H1 (cell line): Measurements from ENCODE around the gene SCNN1A. TPM values are rescaled to one million over a fixed set of nuclear protein-coding genes. Genes with fewer than 3 reads are reported as not detected.

ENCODE experiments used
- CTCF ChIA-PET: fragments of 300-600 bp; sonication (Branson Sonifier 250); formaldehyde crosslinking; loops from one replicate; lab custom pipeline; 2021; ENCODE audit not compliant: partially characterized antibody; lab: Charles Lee
- POLR2A ChIA-PET: fragments of 300-600 bp; sonication (Branson Sonifier 250); formaldehyde crosslinking; loops from one replicate; lab custom pipeline; 2021; ENCODE audit warnings: inconsistent platforms; ENCODE audit not compliant: partially characterized antibody; lab: Charles Lee
- DNase-seq, 2 experiments: peaks; one replicate each; pipeline versions ENCODE4 v3.0.0 to v3.0.0-alpha.2; 2010 to 2022; ENCODE audit warnings: low spot score in 2 of 2, low read depth in 1 of 2, mixed read lengths in 1 of 2
- FAIRE-seq: peaks from 2 replicates; lab custom pipeline; 2011; peaks lifted over from hg19 to GRCh38; lab: Jason Lieb, UNC
- H2AFZ ChIP-seq: 2 replicates; pipeline ENCODE4 v1.8.1; 2012; ENCODE audit warnings: low read length, inconsistent platforms
- H2AK5ac ChIP-seq: 2 replicates; pipeline ENCODE4 v1.6.1; 2013; ENCODE audit warnings: low read depth, low read length
- H2BK120ac ChIP-seq: replicated peaks from 2 replicates; pipeline ENCODE3; 2013; ENCODE audit warnings: low read depth, low read length, inconsistent platforms
- H2BK12ac ChIP-seq: 2 replicates; pipeline ENCODE4 v1.6.1; 2013; ENCODE audit warnings: low read depth, low read length
- H2BK15ac ChIP-seq: 2 replicates; pipeline ENCODE4 v1.6.1; 2013; ENCODE audit warnings: low read length
- H2BK20ac ChIP-seq: 2 replicates; pipeline ENCODE4 v1.6.1; 2013; ENCODE audit warnings: low read length
- H2BK5ac ChIP-seq: 2 replicates; pipeline ENCODE4 v1.6.1; 2013; ENCODE audit warnings: low read depth, low read length
- H3K14ac ChIP-seq: 2 replicates; pipeline ENCODE4 v1.6.1; 2013; ENCODE audit warnings: inconsistent platforms; ENCODE audit not compliant: insufficient read length
- H3K18ac ChIP-seq: 2 replicates; pipeline ENCODE4 v1.6.1; 2013; ENCODE audit warnings: low read length; ENCODE audit errors: extremely low read depth
- H3K23ac ChIP-seq: 2 replicates; pipeline ENCODE4 v1.6.1; 2013; ENCODE audit warnings: inconsistent platforms; ENCODE audit not compliant: insufficient read length
- H3K23me2 ChIP-seq: 2 replicates; pipeline ENCODE4 v1.6.1; 2013; ENCODE audit warnings: low read depth, low read length
- H3K27ac ChIP-seq: 2 replicates; pipeline ENCODE4 v1.6.1; 2011; ENCODE audit warnings: low read depth, low read length, inconsistent platforms
- H3K27me3 ChIP-seq, 4 experiments: replicated peaks in 1 of 4; 1 replicate in 1 of 4; 2 replicates in 3 of 4; pipeline versions ENCODE4 v1.6.1 to v1.8.1; 2011 to 2013; ENCODE audit warnings: low read length in 3 of 4, mild to moderate bottlenecking in 3 of 4, inconsistent platforms in 2 of 4, mixed read lengths in 2 of 4, moderate library complexity in 1 of 4; ENCODE audit not compliant: control insufficient read depth in 3 of 4, insufficient read depth in 3 of 4; ENCODE audit errors: extremely low read depth in 1 of 4
- H3K36me3 ChIP-seq, 4 experiments: 2 replicates each; pipeline versions ENCODE4 v1.6.1 to v1.8.1; 2011 to 2013; ENCODE audit warnings: mild to moderate bottlenecking in 4 of 4, low read length in 3 of 4, moderate library complexity in 2 of 4, control low read depth in 1 of 4, inconsistent platforms in 1 of 4; ENCODE audit not compliant: insufficient read depth in 4 of 4, control insufficient read depth in 2 of 4
- H3K4ac ChIP-seq: replicated peaks from 2 replicates; pipeline ENCODE3; 2013; ENCODE audit warnings: low read length, low read depth, mixed read lengths, inconsistent platforms; ENCODE audit not compliant: insufficient read length
- H3K4me1 ChIP-seq, 4 experiments: replicated peaks in 1 of 4; 1 replicate in 1 of 4; 2 replicates in 3 of 4; pipeline versions ENCODE4 v1.6.1 to v1.8.1; 2011 to 2013; ENCODE audit warnings: low read length in 3 of 4, inconsistent platforms in 2 of 4, mixed read lengths in 1 of 4; ENCODE audit not compliant: insufficient read depth in 4 of 4, control insufficient read depth in 3 of 4
- H3K4me2 ChIP-seq, 2 experiments: 2 replicates each; pipeline versions ENCODE4 v1.6.1 to v1.8.1; 2011 to 2013; ENCODE audit warnings: low read depth in 2 of 2, low read length in 2 of 2, control low read depth in 1 of 2, inconsistent platforms in 1 of 2, mild to moderate bottlenecking in 1 of 2; ENCODE audit not compliant: insufficient read depth in 1 of 2
- H3K4me3 ChIP-seq, 4 experiments: fragments of 200-600, 300-600 bp in 1 of 4; sonication (generic), shearing (Covaris generic), sonication (Bioruptor Twin) in 1 of 4; 2 replicates each; pipeline versions ENCODE4 v1.5.1 to v1.8.1; 2011 to 2016; ENCODE audit warnings: low read length in 4 of 4, low read depth in 3 of 4, control low read depth in 2 of 4, inconsistent platforms in 2 of 4, mild to moderate bottlenecking in 2 of 4, mixed read lengths in 1 of 4, moderate library complexity in 1 of 4; ENCODE audit not compliant: insufficient read depth in 2 of 4; ENCODE audit errors: extremely low read depth in 1 of 4
- H3K56ac ChIP-seq: replicated peaks from 2 replicates; pipeline ENCODE3; 2013; ENCODE audit warnings: low read depth, mild to moderate bottlenecking, mixed read lengths, low read length, inconsistent platforms; ENCODE audit not compliant: insufficient read length
- H3K79me1 ChIP-seq: 2 replicates; pipeline ENCODE4 v1.6.1; 2013; ENCODE audit warnings: low read depth, low read length, control low read depth
- H3K79me2 ChIP-seq, 2 experiments: 2 replicates each; pipeline versions ENCODE4 v1.6.1 to v1.8.1; 2012 to 2013; ENCODE audit warnings: low read length in 2 of 2, mild to moderate bottlenecking in 2 of 2, inconsistent platforms in 1 of 2; ENCODE audit not compliant: insufficient read depth in 2 of 2, control insufficient read depth in 1 of 2
- H3K9ac ChIP-seq, 4 experiments: replicated peaks in 1 of 4; 1 replicate in 1 of 4; 2 replicates in 3 of 4; pipeline versions ENCODE4 v1.6.1 to v1.8.1; 2011 to 2013; ENCODE audit warnings: low read depth in 3 of 4, low read length in 3 of 4, control low read depth in 2 of 4, mild to moderate bottlenecking in 2 of 4, moderate library complexity in 2 of 4, inconsistent platforms in 1 of 4; ENCODE audit errors: extremely low read depth in 1 of 4
- H3K9me3 ChIP-seq, 2 experiments: 2 replicates each; pipeline versions ENCODE4 v1.6.1 to v1.8.1; 2012 to 2013; ENCODE audit warnings: mild to moderate bottlenecking in 2 of 2, moderate library complexity in 2 of 2, control low read depth in 1 of 2, inconsistent platforms in 1 of 2, low read depth in 1 of 2, low read length in 1 of 2, mixed read lengths in 1 of 2; ENCODE audit not compliant: insufficient read depth in 2 of 2
- H4K20me1 ChIP-seq, 2 experiments: replicated peaks in 1 of 2; 2 replicates each; pipeline versions ENCODE3 to v1.8.1; 2011 to 2013; ENCODE audit warnings: inconsistent platforms in 2 of 2, low read length in 2 of 2, mild to moderate bottlenecking in 1 of 2; ENCODE audit not compliant: insufficient read depth in 2 of 2, control insufficient read depth in 1 of 2
- H4K5ac ChIP-seq: 2 replicates; pipeline ENCODE4 v1.6.1; 2013; ENCODE audit warnings: low read length, low read depth, mixed read lengths, inconsistent platforms; ENCODE audit not compliant: insufficient read length
- H4K8ac ChIP-seq: 2 replicates; pipeline ENCODE4 v1.8.0; 2013; ENCODE audit warnings: mild to moderate bottlenecking, moderate library complexity, low read length, inconsistent platforms; ENCODE audit not compliant: insufficient read depth; ENCODE audit errors: extremely low read depth
- H4K91ac ChIP-seq: replicated peaks from 2 replicates; pipeline ENCODE3; 2013; ENCODE audit warnings: low read length, mixed read lengths, inconsistent platforms; ENCODE audit not compliant: insufficient read length
- CHD2 ChIP-seq: IDR thresholded peaks from 2 replicates; pipeline ENCODE4 v1.6.1; 2012; ENCODE audit warnings: low read length, improper control_type of control experiment
- POLR2A ChIP-seq, 2 experiments: IDR thresholded peaks; 1 replicate in 1 of 2; 2 replicates in 1 of 2; pipeline ENCODE4 v1.6.1; 2011; ENCODE audit warnings: low read depth in 2 of 2, low read length in 2 of 2, mild to moderate bottlenecking in 2 of 2; ENCODE audit errors: control extremely low read depth in 1 of 2
- SAP30 ChIP-seq: fragments of 300-600 bp; sonication (generic); IDR thresholded peaks from 2 replicates; pipeline ENCODE4 v1.7.1; 2012; ENCODE audit warnings: low read length, moderate library complexity, mild to moderate bottlenecking, inconsistent platforms; ENCODE audit not compliant: insufficient read depth, insufficient replicate concordance
- SIN3A ChIP-seq, 2 experiments: IDR thresholded peaks in 1 of 2; conservative IDR thresholded peaks in 1 of 2; 2 replicates each; pipeline ENCODE4 v1.6.1; 2011 to 2012; ENCODE audit warnings: low read length in 2 of 2, improper control_type of control experiment in 1 of 2, low read depth in 1 of 2, mild to moderate bottlenecking in 1 of 2
- TAF7 ChIP-seq: optimal IDR thresholded peaks from 2 replicates; pipeline ENCODE3; 2011; ENCODE audit warnings: low read depth, mild to moderate bottlenecking, inconsistent platforms, low read length, moderate library complexity, borderline replicate concordance
- TCF12 ChIP-seq: IDR thresholded peaks from 2 replicates; pipeline ENCODE4 v1.6.1; 2011; ENCODE audit warnings: low read depth, mild to moderate bottlenecking, low read length
- WGBS, 2 experiments: shearing (Covaris generic) in 1 of 2; methylation state at CpG; one replicate each; pipeline versions ENCODE4 v1.1.6 to v1.1.7; 2013 to 2015; ENCODE audit warnings: low lambda C conversion rate in 2 of 2, mixed read lengths in 2 of 2, inconsistent platforms in 1 of 2, low coverage in 1 of 2, missing lambda C conversion rate in 1 of 2; ENCODE audit not compliant: insufficient replicate concordance in 2 of 2, insufficient coverage in 1 of 2, insufficient read length in 1 of 2; ENCODE audit errors: extremely low coverage in 1 of 2, missing lambda C conversion rate in 1 of 2; 5-methylcytosine and 5-hydroxymethylcytosine counted together
- polyA plus RNA-seq, 7 experiments: library from polyadenylated mRNA; depleted of rRNA in 3 of 7; stranded (reverse) in 5 of 7; unstranded in 2 of 7; fragments of >200 nt in 5 of 7; fragments of 200-250 nt in 2 of 7; gene quantifications; 1 replicate in 5 of 7; 2 replicates in 1 of 7; 4 replicates in 1 of 7; pipeline versions ENCODE4 v1.2.1 to v1.2.3, GENCODE V29; 2011 to 2013; ENCODE audit warnings: missing spikeins in 2 of 7, mixed read lengths in 2 of 7
- total RNA-seq: library from RNA; stranded (reverse); fragmentation: NEBNext Ultra II Directional; extraction: Animal tissue kit (Norgen Biotek cat#: 25700); gene quantifications from 2 replicates; pipeline ENCODE4 v1.2.1, GENCODE V29; 2021
- TF ChIP-seq, protein P1 (sequence below): IDR thresholded peaks from 2 replicates; pipeline ENCODE4 v1.6.1; 2012; ENCODE audit warnings: inconsistent platforms
- TF ChIP-seq, protein P2 (sequence below): IDR thresholded peaks from 2 replicates; pipeline ENCODE4 v1.6.1; 2011; ENCODE audit warnings: low read length, improper control_type of control experiment

The SCNN1A gene
- total and polyA plus RNA-seq, 2 of the 8 experiments (the other 6 are each of a cell fraction or from before 2014, with no cell fraction given): 85.5 to 156 TPM

DNA sequence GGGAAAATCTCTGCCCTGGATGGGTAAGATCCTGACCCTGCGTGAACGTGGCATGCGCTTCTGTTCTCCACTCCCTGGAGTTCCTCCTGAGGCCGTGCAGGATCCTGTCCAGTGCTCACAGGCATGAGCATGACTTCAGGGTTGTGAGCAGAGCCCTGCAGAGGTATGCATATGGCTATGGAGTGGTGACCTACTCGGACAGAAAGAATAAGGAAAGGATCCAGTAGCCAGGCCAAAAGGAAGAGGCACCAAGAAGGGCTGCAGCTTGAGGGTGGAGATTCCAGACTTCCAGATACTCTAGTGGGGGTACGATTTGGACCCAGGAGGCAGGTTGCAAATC, 48.6 kb upstream of the SCNN1A start:
- Histone ChIP-seq H4K91ac (peak overlapping the region; percentile 8), H3K4me3 (no peak overlapping the region), H2AK5ac (no peak overlapping the region), H3K27me3 (no peaks in the 10 kb centered on the region; a peak in 1 of 7 replicates), H3K79me1 (no peaks in the 10 kb centered on the region), H3K9me3 (no peaks in the 10 kb centered on the region), H4K8ac (no peak overlapping the region), H3K27ac (no peak overlapping the region), H3K4ac (peak overlapping the region; percentile 40), H3K14ac (no peak overlapping the region), H2BK12ac (no peak overlapping the region; the same call in 1 of the 2 replicates), H2BK120ac (no peak overlapping the region), H3K36me3 (no peaks in the 10 kb centered on the region)
- POLR2A ChIA-PET: interaction anchor here (0.6 to 4.9 kb wide), 10 partner anchors 23 to 113 kb away, joined by 3 to 38 read pairs (median 5); partner anchors contain the start of genes GAPDH and VAMP1
- TF ChIP-seq, protein P1, sequence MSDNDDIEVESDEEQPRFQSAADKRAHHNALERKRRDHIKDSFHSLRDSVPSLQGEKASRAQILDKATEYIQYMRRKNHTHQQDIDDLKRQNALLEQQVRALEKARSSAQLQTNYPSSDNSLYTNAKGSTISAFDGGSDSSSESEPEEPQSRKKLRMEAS: no peak
- no peak for TF ChIP-seq TCF12
- TF ChIP-seq CHD2: no peak
- TF ChIP-seq SIN3A (conservative IDR thresholded peaks at IDR 0.05 in 1 of 2, IDR thresholded peaks at IDR 0.05 in 1 of 2; ENCODE audit: low read depth in 1 of 2, low read length in 2 of 2): no peak
- TF ChIP-seq SAP30: no peak
- TF ChIP-seq TAF7: no peak
- TF ChIP-seq, protein P2, sequence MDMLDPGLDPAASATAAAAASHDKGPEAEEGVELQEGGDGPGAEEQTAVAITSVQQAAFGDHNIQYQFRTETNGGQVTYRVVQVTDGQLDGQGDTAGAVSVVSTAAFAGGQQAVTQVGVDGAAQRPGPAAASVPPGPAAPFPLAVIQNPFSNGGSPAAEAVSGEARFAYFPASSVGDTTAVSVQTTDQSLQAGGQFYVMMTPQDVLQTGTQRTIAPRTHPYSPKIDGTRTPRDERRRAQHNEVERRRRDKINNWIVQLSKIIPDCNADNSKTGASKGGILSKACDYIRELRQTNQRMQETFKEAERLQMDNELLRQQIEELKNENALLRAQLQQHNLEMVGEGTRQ: no peak
- no peak for TF ChIP-seq POLR2A (IDR thresholded peaks at IDR 0.05; ENCODE audit: control extremely low read depth in 1 of 2, low read depth in 2 of 2, low read length in 2 of 2)
- TF ChIP-seq, all 59 proteins: peak for 0
- Histone ChIP-seq H3K79me2 (no peaks in the 10 kb centered on the region), H4K20me1 (no peaks in the 10 kb centered on the region), H3K4me1 (peaks cover 0 to 4% (median under 1%) of the 10 kb centered on the region in 4 experiments; a peak in 2 of 7 replicates), H3K18ac (no peak overlapping the region), H3K23me2 (no peaks in the 10 kb centered on the region), H3K23ac (no peak overlapping the region), H2BK20ac (no peak overlapping the region), H3K9ac (no peak overlapping the region), H2BK5ac (no peak overlapping the region), H3K4me2 (no peak overlapping the region), H2AFZ (peak overlapping the region; percentile 77; the same call in 1 of the 2 replicates), H3K56ac (no peak overlapping the region), H4K5ac (no peak overlapping the region), H2BK15ac (no peak overlapping the region)
- DNase-seq (no peak), FAIRE-seq (no peak)
- 88% methylated on average over 6 of the region's 6 CpGs; no CpG with 5 or more reads in 1 of the 2 experiments for WGBS, 2 experiments
- CTCF ChIA-PET: interaction anchor here (0.6 to 7.4 kb wide), 31 partner anchors 10 to 220 kb away, joined by 3 to 202 read pairs (median 5); partner anchors contain the start of genes CD27, MRPL51, TAPBPL and VAMP1
